Astrocyte of the cerebellum (primary cell): ENCODE data around the gene ACOX3.
"Not testable (repeated sequence)": the region's sequence is repeated elsewhere in the genome, so short reads cannot be mapped to it uniquely, and the experiment has no call there.

ENCODE experiments used
- DNase-seq: peaks from one replicate; pipeline ENCODE4 v3.0.0-alpha.2; 2011; ENCODE audit warnings: low read depth
- H3K4me3 ChIP-seq: 2 replicates; pipeline ENCODE4 v1.5.1; 2011; ENCODE audit warnings: mild to moderate bottlenecking, low read depth, low read length, moderate library complexity
- CTCF ChIP-seq: IDR thresholded peaks from 2 replicates; pipeline ENCODE4 v1.5.1; 2012; ENCODE audit warnings: low read length, low read depth, moderate library complexity, mild to moderate bottlenecking; ENCODE audit errors: missing control alignments
- in situ Hi-C: cut with HindIII; loops from 2 replicates; pipeline ENCODE4 v1.10.0; 2017; ENCODE audit warnings: low sequenced_read_pairs

The ACOX3 gene

GRCh38 chr4:8343262-8343966 lies 97.1 kb downstream of the ACOX3 start:
- in situ Hi-C loops = no loop called here
- H3K4me3 ChIP-seq = no peak overlapping the region
- TF ChIP-seq CTCF = no peak
- no peak for DNase-seq

GRCh38 chr4:8342651-8343261 lies 97.8 kb downstream of the ACOX3 start:
- no peak overlapping the region for H3K4me3 ChIP-seq
- DNase-seq = no peak
- no peak for TF ChIP-seq CTCF
- in situ Hi-C loops = no loop called here

- no peak for TF ChIP-seq CTCF
- H3K4me3 ChIP-seq = no peak overlapping the region
- DNase-seq = no peak
- in situ Hi-C loops = no loop called here
Observed at GRCh38 chr4:8341691-8342090, 98.8 kb downstream of the ACOX3 start.

- DNase-seq, in situ Hi-C loops, H3K4me3 ChIP-seq: not testable (repeated sequence)
Observed at GRCh38 chr4:8341281-8341680, 99.2 kb downstream of the ACOX3 start.

GRCh38 chr4:8340781-8341241 lies 99.7 kb downstream of the ACOX3 start:
- DNase-seq = no peak
- TF ChIP-seq CTCF = no peak
- in situ Hi-C loops = no loop called here
- no peak overlapping the region for H3K4me3 ChIP-seq

- in situ Hi-C loops = no loop called here
- no peak for TF ChIP-seq CTCF
- DNase-seq = no peak
- H3K4me3 ChIP-seq = no peak overlapping the region
Observed at GRCh38 chr4:8338351-8338961, 102.1 kb downstream of the ACOX3 start.
